Gastrocnemius medialis (tissue), 4 donors: Measurements from ENCODE around the gene SAA1.

Source experiments
- CTCF ChIP-seq, 5 experiments: fragments of 450-650 bp in 3 of 5; fragments of 200-600 bp in 2 of 5; sonication (generic) in 2 of 5; IDR thresholded peaks in 4 of 5; conservative IDR thresholded peaks in 1 of 5; 1 replicate in 4 of 5; 2 replicates in 1 of 5; pipeline ENCODE4 v1.5.1; 2016 to 2019; ENCODE audit warnings: antibody characterized with exemption in 5 of 5, mild to moderate bottlenecking in 3 of 5, moderate library complexity in 3 of 5
- POLR2A ChIP-seq, 2 donors: fragments of 450-650 bp; IDR thresholded peaks; one replicate each; pipeline ENCODE4 v1.6.1; 2017; ENCODE audit warnings: antibody characterized with exemption in 2 of 2, mild to moderate bottlenecking in 2 of 2, moderate library complexity in 2 of 2

- TF ChIP-seq CTCF (IDR thresholded peaks at IDR 0.05 in 4 of 5, conservative IDR thresholded peaks at IDR 0.05 in 1 of 5), result no peak
- TF ChIP-seq POLR2A (IDR thresholded peaks at IDR 0.05), result no peak
Measured at GRCh38 chr11:18259259-18259658, 6.8 kb upstream of the SAA1 start.
